Esophagus muscularis mucosa (tissue), 4 donors: ENCODE results near the gene SLC25A47.

Experiments used
- CTCF ChIP-seq, 3 experiments: fragments of 200-600 bp in 2 of 3; fragments of 450-650 bp in 1 of 3; sonication (generic) in 2 of 3; IDR thresholded peaks; one replicate each; pipeline ENCODE4 v1.5.1; 2017 to 2019; ENCODE audit warnings: antibody characterized with exemption in 3 of 3, mild to moderate bottlenecking in 2 of 3, moderate library complexity in 1 of 3
- EP300 ChIP-seq: sonication (generic); formaldehyde crosslinking; IDR thresholded peaks from one replicate; pipeline ENCODE4 v1.6.1; 2017; ENCODE audit warnings: antibody characterized with exemption
- POLR2A ChIP-seq: fragments of 450-650 bp; IDR thresholded peaks from one replicate; pipeline ENCODE4 v1.6.1; 2017; ENCODE audit warnings: antibody characterized with exemption, moderate library complexity, mild to moderate bottlenecking, low read depth
- POLR2AphosphoS5 ChIP-seq, 2 donors: sonication (generic); formaldehyde crosslinking; IDR thresholded peaks; one replicate each; pipeline ENCODE4 v1.6.1; 2017; ENCODE audit warnings: antibody characterized with exemption in 2 of 2

GRCh38 chr14:100372357-100373048 is 49.4 kb downstream of the SLC25A47 start:
- TF ChIP-seq CTCF (IDR thresholded peaks at IDR 0.05) (no peak), EP300 (no peak), POLR2A (no peak), POLR2AphosphoS5 (IDR thresholded peaks at IDR 0.05) (no peak)
